Measurements from ENCODE around the gene POLR1E.
"Not testable (repeated sequence)": the region's sequence is repeated elsewhere in the genome, so short reads cannot be mapped to it uniquely, and the experiment has no call there.

Gene POLR1E

DNA sequence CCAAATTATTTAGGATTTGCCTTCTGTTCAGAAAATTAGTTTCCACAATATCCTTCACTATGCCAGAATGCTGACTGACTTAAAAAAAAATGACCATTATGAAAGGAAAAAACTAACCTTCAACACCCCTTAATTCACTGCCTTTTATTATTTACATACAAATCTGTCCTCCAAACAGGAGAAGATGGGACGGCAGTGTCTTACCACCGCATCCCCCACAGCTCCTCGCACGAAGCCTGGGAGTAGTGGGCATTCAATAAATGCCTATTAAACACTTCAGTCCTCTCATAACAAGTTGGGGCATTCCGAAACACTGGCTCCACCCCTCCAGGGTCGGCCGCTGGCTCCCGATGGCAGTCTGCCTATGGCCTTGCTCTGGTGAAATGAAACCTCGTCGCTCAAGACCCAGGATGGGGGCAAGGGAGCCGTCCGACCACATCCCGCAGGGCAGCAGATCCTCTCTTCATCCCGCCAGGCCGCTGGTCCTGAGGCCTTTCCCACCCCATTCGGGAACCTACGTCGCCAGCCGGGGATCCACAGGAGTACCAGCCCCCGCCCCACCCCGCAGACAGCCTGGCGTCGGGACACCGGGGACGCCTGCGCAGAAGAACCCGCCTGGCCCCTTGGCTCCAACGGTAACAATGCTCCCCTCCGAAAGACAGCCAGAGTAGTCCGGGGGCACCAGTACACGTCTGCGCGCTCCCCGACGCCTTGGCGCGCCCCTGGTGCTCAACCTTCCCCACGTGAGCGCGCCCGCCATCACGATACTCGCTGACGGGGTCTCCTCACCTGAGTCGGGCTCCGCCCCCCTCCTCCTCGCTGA, 21.1 kb upstream of the POLR1E start:
- FAIRE-seq (no peak), DNase-seq (ENCODE audit: low spot score) (peak; percentile 39)

DNA sequence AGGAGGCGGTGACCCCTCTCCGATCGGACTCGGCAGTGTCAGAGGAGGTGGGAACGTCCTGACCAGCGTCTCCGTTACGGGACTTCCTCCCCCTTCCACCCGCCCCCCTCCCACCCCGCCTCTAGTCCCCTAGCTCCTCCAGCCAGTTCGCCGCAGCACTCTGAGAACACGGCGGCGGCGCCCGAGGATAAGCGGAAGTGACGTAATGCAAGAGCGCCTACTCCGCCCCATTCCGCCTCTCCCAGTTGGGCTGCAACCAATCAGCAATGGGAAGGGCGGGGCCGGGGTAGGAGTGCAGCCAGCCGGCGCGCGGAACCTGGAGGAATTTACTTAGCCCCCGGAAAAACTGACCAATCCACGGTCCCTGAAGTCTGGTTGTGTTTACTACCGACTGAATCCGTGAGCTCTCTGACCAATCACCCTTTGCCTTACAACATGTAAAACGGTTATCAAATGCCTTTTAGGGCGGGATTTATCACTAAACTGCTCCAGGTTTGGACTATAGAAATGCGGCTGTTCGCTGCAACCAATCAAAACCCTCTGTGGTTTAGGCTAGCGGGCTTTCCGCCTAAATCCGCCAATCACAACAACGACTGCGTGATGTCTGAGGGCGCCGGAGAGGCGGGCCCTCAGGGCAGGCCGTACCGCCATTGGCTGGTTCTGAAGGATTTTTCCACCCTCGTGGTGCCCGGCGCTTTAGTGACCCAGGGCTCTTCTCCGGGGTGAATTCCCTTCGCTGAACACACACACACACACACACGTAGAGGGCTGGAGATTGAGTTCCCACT, 20.3 kb upstream of the POLR1E start, which contains the start of gene ZBTB5:
Gene ZBTB5, minus strand, starts transcription at position 202 of the 788 bp plus-strand sequence. CDS start 22,899 bp downstream, outside the sequence.
- FAIRE-seq (peak; percentile 91), DNase-seq (ENCODE audit: low spot score) (peak; percentile 99)

DNA sequence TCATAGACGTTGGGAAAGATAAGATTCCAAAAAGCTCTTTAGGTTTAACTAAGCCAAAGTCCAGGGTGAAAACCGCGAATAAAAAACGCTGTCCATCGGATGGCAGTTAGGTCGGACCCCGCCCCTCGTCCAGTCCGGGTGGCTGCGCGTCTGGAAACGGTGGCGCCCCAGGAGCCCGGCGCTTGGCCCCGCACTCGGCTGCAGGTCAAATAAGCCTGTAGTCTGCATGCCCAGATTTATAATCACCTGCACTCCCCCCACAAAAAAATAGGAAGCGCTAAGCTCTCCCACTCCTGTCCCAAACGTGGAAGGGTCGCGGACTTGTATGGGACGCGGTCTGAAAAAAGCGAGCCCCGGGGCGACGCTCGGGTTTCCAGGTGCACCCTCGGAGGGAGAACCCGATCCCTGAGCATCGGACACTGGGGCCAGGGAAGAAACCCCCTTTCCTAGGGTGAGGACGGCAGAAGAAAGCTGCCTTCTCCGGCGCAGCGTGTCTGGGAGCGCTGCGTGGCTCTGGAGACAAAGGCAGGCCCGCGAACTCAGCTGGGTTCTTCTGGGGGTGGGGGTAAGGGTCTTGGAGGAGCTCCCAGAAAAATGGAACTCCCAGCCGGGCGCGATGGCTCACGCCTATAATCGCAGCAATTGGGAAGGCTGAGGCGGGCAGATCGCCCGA, 19.6 kb upstream of the POLR1E start:
- FAIRE-seq (no peak), DNase-seq (ENCODE audit: low spot score) (peak; percentile 82)

DNA sequence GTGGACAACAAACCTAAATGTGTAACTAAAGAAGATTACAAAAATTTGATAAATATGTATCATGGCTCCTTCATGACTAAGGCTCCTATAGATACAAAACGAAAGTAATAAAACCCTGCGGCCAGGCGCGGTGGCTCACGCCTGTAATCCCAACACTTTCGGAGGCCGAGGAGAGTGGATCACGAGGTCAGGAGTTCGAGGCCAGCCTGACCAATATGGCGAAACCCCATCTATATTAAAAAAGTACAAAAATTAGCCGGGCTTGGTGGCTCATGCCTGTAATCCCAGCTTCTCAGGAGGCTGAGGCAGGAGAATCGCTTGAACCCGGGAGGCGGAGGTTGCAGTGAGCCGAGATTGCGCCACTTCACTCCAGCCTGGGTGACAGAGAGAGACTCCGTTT, 18.2 kb upstream of the POLR1E start:
- not testable (repeated sequence) for FAIRE-seq
- DNase-seq (ENCODE audit: low spot score): peak; percentile 42

DNA sequence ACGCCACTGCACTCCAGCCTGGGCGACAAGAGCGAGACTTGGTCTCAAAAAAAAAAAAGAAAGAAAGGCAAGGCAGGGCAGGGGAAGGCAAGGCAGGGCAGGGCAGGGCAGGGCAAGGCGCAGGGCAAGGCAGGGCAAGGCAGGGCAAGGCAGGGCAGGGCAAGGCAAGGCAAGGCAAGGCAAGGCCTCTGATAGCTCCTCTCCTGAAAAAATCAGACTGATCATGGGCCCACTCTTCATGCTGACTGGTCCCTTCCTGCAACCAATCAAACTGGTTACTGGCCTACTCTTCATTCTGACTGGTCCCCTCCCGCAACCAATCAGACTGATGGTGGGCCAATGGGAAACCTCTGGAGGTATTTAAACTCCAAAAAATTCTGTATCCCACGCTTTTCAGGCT, 17.1 kb upstream of the POLR1E start:
- DNase-seq (ENCODE audit: low spot score) (no peak), FAIRE-seq (no peak)

DNA sequence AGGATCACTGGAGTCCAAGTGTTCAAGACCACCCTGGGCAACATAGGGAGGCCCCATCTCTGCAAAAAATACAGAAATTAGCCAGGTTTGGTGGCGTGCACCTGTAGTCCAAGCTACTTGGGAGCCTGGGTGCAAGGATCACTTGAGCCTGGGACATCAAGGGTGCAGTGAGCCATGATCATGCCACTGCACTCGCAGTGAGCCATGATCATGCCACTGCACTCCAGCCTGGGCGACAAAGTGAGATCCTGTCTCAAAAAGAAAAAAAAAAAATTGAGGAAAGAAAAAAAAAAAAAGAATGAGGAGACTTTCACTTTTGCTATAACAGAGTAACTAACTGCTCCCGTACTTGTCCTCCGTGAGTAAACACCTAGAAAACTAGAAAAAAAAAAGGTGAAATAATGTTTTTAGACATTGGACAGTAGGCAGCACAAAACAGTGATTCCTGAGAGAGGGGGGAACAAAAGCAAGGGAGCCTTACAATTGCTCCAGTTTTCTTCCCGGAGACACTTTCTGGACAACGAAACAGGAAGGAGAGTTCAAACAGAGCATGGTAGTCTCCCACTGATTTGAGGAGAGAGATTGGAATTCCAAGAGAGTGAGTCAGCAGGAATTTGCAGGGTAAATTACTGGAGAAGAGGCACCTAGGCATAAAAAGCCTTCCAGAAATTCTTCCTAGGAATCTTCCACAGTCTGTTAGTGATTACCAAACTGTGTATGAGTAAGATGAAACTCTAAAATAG, 13.6 kb upstream of the POLR1E start:
- FAIRE-seq (peak; percentile 98), DNase-seq (ENCODE audit: low spot score) (peak; percentile 98)

DNA sequence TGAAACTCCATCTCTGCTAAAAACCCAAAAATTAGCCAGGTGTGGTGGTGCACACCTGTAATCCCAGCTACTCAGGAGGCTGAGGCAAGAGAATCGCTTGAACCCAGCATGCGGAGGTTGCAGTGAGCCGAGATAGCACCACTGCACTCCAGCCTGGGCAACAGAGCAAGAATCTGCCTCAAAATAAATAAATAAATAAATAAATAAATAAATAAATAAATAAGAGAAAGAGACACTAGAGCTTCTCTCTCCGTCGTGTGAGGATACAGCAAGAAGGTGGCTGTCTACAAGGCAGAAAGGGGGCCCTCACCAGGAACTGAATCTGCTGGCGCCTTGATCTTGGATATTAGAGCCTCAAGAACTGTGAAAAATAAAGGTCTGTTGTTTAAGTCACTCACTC, 11.8 kb upstream of the POLR1E start:
- not testable (repeated sequence) for FAIRE-seq; DNase-seq (ENCODE audit: low spot score)

DNA sequence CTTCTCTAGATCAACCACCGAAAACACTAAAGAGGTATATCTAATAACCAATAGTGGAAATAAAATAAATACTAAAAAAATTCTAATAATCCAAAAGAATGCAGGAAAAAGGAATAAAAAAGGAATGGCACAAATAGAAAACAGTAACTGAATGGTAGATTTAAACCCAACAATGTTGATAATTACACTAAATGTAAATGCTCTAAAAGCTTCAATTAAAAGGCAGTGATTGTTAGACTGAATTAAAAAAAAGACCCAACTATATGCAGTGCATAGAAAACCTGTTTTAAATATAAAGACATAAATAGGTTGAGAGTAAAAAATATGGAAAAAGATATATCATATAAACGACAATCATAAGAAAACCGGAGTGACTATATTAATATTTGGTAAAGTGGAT, 11.3 kb upstream of the POLR1E start:
- DNase-seq (ENCODE audit: low spot score) (no peak), FAIRE-seq (no peak)

DNA sequence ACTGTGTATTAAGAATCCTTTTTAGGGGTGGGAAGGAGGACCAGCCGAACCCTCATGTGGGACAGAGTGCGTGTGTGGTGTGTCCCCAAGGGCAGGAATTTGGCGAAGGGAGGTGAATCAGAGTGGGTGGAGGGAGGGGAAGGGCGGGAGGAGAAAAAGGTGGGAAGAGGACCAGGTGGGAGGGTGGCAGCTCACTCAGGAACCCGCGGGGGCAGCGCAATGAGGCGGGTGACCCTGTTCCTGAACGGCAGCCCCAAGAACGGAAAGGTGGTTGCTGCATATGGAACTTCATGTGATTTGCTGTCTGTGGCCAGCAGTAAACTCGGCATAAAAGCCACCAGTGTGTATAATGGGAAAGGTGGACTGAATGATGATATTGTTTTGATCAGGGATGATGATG, 8.8 kb upstream of the POLR1E start:
- DNase-seq (ENCODE audit: low spot score): no peak
- no peak for FAIRE-seq

DNA sequence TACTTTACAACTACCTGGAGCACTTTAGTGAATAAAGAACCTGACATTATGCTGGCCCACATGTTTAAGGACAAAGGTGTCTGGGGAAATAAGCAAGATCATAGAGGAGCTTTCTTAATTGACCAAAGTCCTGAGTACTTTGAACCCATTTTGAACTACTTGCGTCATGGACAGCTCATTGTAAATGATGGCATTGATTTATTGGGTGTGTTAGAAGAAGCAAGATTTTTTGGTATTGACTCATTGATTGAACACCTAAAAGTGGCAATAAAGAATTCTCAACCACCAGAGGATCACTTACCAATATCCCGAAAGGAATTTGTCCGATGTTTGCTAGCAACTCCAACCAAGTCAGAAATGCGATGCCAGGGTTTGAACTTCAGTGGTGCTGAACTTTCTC, 8.3 kb upstream of the POLR1E start:
- not testable (repeated sequence) for FAIRE-seq; DNase-seq (ENCODE audit: low spot score)

DNA sequence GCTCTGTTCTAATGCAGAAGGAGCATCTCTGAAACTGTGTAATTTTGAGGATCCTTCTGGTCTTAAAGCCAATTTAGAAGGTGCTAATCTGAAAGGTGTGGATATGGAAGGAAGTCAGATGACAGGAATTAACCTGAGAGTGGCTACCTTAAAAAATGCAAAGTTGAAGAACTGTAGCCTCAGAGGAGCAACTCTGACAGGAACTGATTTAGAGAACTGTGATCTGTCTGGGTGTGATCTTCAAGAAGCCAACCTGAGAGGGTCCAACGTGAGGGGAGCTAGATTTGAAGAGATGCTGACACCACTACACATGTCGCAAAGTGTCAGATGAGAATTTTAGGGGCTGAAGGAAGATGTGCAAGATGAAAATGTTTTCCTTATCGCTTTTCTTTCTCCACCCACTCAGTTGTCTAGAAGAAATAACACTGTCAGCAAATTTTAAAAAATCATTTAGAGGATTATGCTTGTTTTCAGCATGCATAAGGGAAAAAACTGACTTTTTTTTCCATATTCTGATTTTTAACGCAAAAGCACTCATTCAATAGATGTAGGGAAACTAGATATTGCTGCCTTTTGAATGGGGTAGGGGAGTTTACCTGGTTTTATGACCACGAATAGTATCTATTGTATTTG, 7.6 kb upstream of the POLR1E start:
- DNase-seq (ENCODE audit: low spot score); FAIRE-seq: not testable (repeated sequence)

DNA sequence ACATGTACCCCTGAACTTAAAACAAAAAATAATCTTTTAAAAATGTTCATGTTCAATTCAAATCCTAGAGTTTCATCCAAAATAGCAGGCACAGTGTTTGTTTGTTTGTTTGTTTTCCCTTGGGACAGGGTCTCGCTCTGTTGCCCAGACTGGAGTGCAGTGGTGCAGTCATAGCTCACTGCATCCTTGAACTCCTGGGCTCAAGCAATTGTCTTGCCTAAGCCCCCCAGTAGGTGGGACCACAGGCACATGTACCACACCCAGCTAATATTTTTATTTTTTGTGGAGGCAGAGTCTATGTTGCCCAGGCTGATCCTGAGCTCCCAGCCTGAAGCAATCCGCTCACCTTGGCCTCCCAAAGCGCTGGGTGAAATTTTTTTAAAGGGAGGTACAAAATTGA, 5.0 kb upstream of the POLR1E start:
- FAIRE-seq: no peak
- DNase-seq (ENCODE audit: low spot score): no peak

DNA sequence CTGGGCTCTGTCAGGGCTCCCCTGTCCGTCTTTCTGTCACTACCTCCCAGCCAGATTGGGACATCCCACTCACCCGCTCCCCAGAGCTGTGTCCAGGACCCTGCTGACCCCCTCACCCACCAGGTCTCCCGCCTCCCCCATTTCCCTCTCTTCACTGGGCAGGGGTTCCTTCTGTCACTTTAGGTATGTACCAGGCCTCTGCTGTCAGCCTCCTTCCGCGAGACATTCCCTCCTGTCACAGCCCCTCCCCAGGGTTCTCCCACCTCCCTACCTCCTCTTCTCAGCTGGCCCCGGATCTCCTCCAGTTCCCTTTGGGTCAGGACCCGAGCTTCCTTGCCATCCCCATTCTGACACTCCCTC, 488 bp downstream of the POLR1E start:
- FAIRE-seq: no peak

DNA sequence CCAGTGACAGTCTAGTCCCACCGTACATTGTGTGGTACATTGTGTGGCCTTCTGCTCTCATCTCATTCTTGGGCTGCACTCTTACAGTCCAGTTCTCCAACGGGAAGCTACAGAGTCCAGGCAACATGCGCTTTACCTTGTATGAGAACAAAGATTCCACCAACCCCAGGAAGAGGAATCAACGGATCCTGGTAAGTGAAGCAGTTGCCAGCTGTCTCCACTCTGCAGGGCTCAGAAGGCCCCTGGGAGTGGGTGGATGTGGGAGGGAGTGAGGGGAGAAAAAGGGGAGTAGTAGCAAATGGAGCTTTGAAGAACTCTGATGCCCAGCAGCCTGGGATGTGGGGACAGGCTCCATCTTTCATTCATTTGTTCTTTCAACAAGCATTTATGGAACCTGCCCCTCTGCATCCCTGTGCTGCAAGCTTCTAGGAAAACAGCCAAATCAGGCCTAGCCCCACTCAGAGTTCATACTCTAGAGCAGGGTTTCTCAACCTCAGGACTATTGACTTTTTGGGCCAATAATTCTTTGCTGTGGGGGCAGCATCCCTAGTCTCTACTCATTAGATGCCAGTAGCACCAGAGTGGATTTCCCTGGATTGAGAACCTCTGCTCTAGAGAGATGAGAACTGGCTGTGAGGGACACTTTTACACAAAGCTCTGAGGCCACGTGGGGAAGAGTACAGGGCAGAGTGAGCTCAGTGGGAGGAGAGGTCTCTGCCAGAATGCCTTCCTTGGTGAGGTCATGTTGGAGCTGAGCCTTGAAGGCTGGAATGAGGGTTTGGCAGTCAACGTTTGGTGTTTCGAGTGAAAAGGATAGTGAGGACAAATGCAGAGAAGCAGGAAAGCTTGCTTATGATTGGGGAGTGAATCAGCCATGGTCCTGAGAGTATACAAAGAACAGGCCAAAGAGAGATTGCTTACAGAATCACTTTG, 1.1 kb downstream of the POLR1E start:
- DNase-seq (ENCODE audit: low spot score): peak; percentile 30
- no peak for FAIRE-seq

More for the DNA sequence above, 488 bp downstream of the POLR1E start:
- DNase-seq (ENCODE audit: low spot score): no peak

DNA sequence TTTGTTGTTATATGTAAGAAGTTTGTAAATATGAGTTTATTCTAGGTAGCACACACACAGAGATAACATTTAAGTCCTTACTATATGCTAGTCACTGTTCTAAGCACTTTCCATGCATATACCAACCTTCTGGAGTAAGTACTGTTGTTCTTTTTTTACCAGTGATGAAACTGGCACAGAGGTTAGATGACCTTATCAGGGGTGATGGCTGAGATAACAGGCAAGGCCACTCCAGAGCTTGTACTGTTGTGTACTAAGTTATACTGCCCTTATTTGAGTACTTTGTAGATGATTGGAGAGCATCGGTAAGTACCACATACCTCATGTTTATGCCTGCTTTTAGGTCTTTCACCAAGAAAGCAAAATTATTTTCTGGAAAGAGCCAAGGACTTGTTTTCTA, 6.2 kb downstream of the POLR1E start:
- no peak for DNase-seq (ENCODE audit: low spot score)

DNA sequence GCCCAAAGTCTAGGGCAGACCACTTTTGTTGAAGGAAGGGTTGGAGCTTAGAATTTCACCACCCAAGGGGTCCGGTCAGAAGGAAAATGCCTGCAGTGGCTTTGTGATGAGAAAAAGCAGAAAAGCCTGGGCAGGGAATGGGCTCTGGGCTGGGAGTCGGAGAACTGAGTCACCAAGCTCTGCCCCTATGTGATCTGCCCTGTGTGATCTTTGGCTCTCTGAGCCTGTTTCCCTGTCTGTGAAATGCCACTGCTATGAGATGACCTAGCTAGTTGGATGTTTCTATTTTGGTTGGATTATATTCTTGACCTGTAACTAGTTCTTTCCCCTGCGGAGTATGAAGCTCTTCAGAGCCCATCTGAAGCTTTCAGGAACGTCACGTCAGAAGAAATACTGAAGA, 9.8 kb downstream of the POLR1E start:
- no peak for FAIRE-seq
- no peak for DNase-seq (ENCODE audit: low spot score)

More for the DNA sequence above, 6.2 kb downstream of the POLR1E start:
- no peak for FAIRE-seq

DNA sequence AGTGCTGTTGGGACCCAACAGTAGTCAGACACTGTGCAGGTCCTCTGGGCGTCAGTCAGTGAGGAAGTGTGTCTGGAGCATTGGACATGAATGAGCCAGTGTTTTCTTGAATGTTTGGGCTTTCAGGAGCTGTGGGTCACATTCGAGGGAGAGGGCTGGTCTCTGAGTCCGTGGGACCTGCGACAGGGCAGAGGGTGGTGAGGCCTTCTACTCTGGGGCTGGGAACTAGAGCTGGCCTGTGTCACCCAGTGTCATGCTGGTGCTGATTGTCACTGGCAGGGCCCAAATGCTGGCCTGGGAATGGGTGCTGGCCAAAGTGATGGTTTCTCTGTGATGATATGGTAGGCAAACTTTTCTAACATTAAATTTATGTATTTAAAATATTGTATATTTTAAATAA, 10.3 kb downstream of the POLR1E start:
- FAIRE-seq: no peak
- DNase-seq (ENCODE audit: low spot score): no peak

DNA sequence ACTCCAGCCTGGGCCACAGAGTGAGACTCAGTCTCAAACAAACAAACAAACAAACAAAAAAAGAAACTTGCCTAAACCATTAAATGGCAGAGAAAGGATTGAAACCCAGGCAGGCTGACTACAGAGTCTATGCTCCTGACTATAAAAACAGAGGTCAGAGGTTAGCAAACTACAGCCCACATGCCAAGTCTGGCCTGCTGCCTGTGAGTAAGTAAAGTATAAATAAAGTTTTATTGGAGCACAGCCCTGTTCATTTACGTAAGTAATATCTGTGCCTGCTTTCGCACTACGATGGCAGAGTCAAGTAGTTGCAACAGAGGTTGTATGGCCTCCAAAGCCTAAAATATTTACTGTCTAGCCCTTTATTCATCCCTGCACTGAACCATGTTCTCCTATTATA, 11.6 kb downstream of the POLR1E start:
- no peak for FAIRE-seq

DNA sequence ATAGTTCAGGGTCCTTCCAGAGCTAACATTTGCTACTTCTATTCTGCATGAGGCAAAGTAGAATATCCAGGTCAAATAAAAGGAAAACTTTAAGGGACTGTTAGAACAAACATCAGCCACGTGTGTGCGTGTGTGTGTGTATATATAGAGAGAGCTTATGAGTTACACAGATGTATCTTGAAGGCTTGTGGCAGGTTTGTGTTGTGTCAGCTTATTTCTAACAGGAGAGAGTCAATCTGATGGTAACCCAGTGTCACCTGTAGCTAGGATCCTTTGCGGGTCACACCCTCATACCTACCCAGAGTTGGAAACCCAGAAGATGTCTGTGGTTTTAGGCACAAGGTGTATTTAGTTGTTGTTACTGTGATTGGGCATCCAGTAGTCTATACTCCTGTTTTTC, 12.7 kb downstream of the POLR1E start:
- no peak for FAIRE-seq
- DNase-seq (ENCODE audit: low spot score): no peak

More for the DNA sequence above, 11.6 kb downstream of the POLR1E start:
- no peak for DNase-seq (ENCODE audit: low spot score)

DNA sequence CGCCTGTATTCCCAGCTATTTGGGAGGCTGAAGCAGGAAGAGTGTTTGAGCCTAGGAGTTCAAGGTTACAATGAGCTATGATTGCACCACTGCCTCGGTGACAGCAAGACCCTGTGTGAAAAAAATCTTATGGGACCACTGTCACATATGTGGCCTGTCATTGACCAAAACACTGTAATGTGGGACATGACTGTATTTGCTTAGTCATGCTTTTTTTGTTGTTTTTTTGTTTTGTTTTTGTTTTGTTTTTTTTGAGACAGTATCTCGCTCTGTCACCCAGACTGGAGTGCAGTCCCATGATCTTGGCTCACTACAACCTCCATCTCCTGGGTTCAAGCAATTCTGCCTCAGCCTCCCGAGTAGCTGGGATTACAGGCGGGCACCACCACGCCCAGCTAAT, 13.5 kb downstream of the POLR1E start:
- FAIRE-seq (no peak), DNase-seq (ENCODE audit: low spot score) (no peak)

Data from RCC 7860 (cell line).